Measurements from ENCODE around the gene CCNB1IP1. TPM values are rescaled to one million over a fixed set of nuclear protein-coding genes. Genes with fewer than 3 reads are reported as not detected.

CCNB1IP1 gene
- total and polyA plus RNA-seq, 2 of the 4 experiments (the other 2 are of a cell fraction): 27.5 to 34.6 TPM

GRCh38 chr14:20356422-20356821 lies 23.3 kb upstream of the CCNB1IP1 start:
- Histone ChIP-seq H3K9me3 (ENCODE audit: control insufficient read depth, insufficient read depth, low read length) (no peaks in the 10 kb centered on the region), H2AFZ (replicated peaks; ENCODE audit: low read length, poor library complexity) (no peak overlapping the region), H2BK20ac (ENCODE audit: low read depth, low read length) (no peak overlapping the region), H2AK9ac (replicated peaks; ENCODE audit: low read depth, low read length, poor library complexity) (no peak overlapping the region), H3K9me1 (ENCODE audit: insufficient read depth, low read length) (no peaks in the 10 kb centered on the region), H4K5ac (ENCODE audit: low read depth, low read length) (no peak overlapping the region), H2BK15ac (ENCODE audit: low read depth, low read length) (no peak overlapping the region), H3K23ac (ENCODE audit: low read depth, low read length) (no peak overlapping the region), H3K14ac (replicated peaks; ENCODE audit: low read depth, low read length) (no peak overlapping the region), H3K4ac (ENCODE audit: low read depth, low read length) (no peak overlapping the region), H3K56ac (ENCODE audit: extremely low read depth, insufficient read depth, low read length) (no peak overlapping the region), H3K36me3 (ENCODE audit: control insufficient read depth, insufficient read depth, low read length) (peaks cover 35% of the 10 kb centered on the region), H4K20me1 (ENCODE audit: insufficient read depth, low read length) (no peaks in the 10 kb centered on the region), H2BK120ac (ENCODE audit: low read depth, low read length) (no peak overlapping the region), H3K27me3 (ENCODE audit: control insufficient read depth, insufficient read depth, low read length) (no peaks in the 10 kb centered on the region), H3K4me3 (ENCODE audit: insufficient read depth, low read depth, low read length) (no peak overlapping the region), H3K4me2 (ENCODE audit: low read depth, low read length) (no peak overlapping the region), H3K18ac (ENCODE audit: low read depth, low read length) (no peak overlapping the region), H4K91ac (ENCODE audit: insufficient read depth, low read depth, low read length) (no peak overlapping the region), H3K4me1 (ENCODE audit: control insufficient read depth, insufficient read depth, low read length) (no peaks in the 10 kb centered on the region), H2AK5ac (ENCODE audit: low read depth, low read length) (no peak overlapping the region), H3K79me1 (ENCODE audit: low read depth in 1 of 2, low read length in 2 of 2) (no peaks in the 10 kb centered on the region), H3K9ac (ENCODE audit: low read depth, low read length) (no peak overlapping the region), H2BK5ac (ENCODE audit: low read depth, low read length, poor library complexity, severe bottlenecking) (no peak overlapping the region), H4K8ac (ENCODE audit: low read depth in 2 of 2, low read length in 2 of 2) (no peak overlapping the region), H3K27ac (ENCODE audit: insufficient read depth, low read length) (no peak overlapping the region)
- 83% methylated on average over 1 of the region's 3 CpGs; no CpG with 5 or more reads in 1 of the 2 experiments for WGBS, 2 experiments (ENCODE audit: extremely low coverage in 2 of 2, insufficient read length in 1 of 2)
- CTCF ChIA-PET: interaction anchor here (1.5 kb wide), 1 partner anchor 13 kb away, joined by 3 read pairs; the partner anchor contains the start of gene PARP2
- TF ChIP-seq MAFK (IDR thresholded peaks at IDR 0.05; ENCODE audit: low read depth, low read length) (no peak), SMC3 (IDR thresholded peaks at IDR 0.05; ENCODE audit: low read depth, low read length) (no peak), RCOR1 (IDR thresholded peaks at IDR 0.05; ENCODE audit: insufficient replicate concordance, low read length) (no peak), ELK1 (IDR thresholded peaks at IDR 0.05; ENCODE audit: borderline replicate concordance, low read depth, low read length) (no peak), POLR2A (IDR thresholded peaks at IDR 0.05; ENCODE audit: low read depth, low read length) (no peak), CHD1 (IDR thresholded peaks at IDR 0.05; ENCODE audit: low read depth, low read length) (no peak), USF2 (IDR thresholded peaks at IDR 0.05; ENCODE audit: low read depth, low read length) (no peak), NFE2L2 (IDR thresholded peaks at IDR 0.05; ENCODE audit: low read depth, low read length) (no peak), RFX5 (IDR thresholded peaks at IDR 0.05; ENCODE audit: low read depth, low read length) (no peak), CEBPB (IDR thresholded peaks at IDR 0.05; ENCODE audit: low read depth, low read length) (no peak), CTCF (conservative IDR thresholded peaks at IDR 0.05; ENCODE audit: low read depth, low read length) (no peak), RAD21 (IDR thresholded peaks at IDR 0.05; ENCODE audit: low read length) (no peak), MAZ (IDR thresholded peaks at IDR 0.05; ENCODE audit: borderline replicate concordance, low read depth, low read length) (no peak), BHLHE40 (IDR thresholded peaks at IDR 0.05; ENCODE audit: low read depth, low read length) (no peak), FOS (IDR thresholded peaks at IDR 0.05; ENCODE audit: low read depth, low read length) (no peak)
- POLR2A ChIA-PET (ENCODE audit: unreplicated experiment): no interaction called here
- dilution Hi-C loops (cut with HindIII; ENCODE audit: low sequenced_read_pairs, unreplicated experiment): no loop called here
- no TSS peak for BruUV-seq (replicated peaks)
- ATAC-seq (ENCODE audit: low read depth) (no peak), DNase-seq (peak; percentile 4)
- in situ Hi-C loops (cut with MboI; ENCODE audit: low sequenced_read_pairs): loop anchor here (25.0 kb wide), 1 partner anchor 1056 kb away; no protein-coding TSS in a partner anchor
- intact Hi-C loops (cut with micrococcal nuclease): loop anchor here (5.0 kb wide), 1 partner anchor 51 kb away; no protein-coding TSS in a partner anchor

Measured in IMR-90 (cell line).